Memory B cell (primary cell): ENCODE measurements around the gene PDE2A.

Experiments used
- ATAC-seq: fragments of 150-1000 bp; cut with Tn5 transposase; 2 replicates; pipeline ENCODE4 v1.10.0; 2021; ENCODE audit warnings: low read depth, mild to moderate bottlenecking, moderate library complexity
- DNase-seq, 2 donors: peaks; one replicate each; pipeline ENCODE4 v3.0.0; 2022; ENCODE audit warnings: low spot score in 2 of 2
- H3K27ac Mint-ChIP-seq: one replicate; pipeline ENCODE4 v1.8.0; 2022; ENCODE audit warnings: mild to moderate bottlenecking, moderate library complexity, mixed read lengths
- H3K27me3 Mint-ChIP-seq: one replicate; pipeline ENCODE4 v1.8.0; 2022; ENCODE audit warnings: mixed read lengths
- H3K36me3 Mint-ChIP-seq: one replicate; pipeline ENCODE4 v1.8.0; 2022; ENCODE audit warnings: mild to moderate bottlenecking, mixed read lengths
- H3K4me1 Mint-ChIP-seq: one replicate; pipeline ENCODE4 v1.8.0; 2022; ENCODE audit warnings: mixed read lengths
- H3K4me3 Mint-ChIP-seq: one replicate; pipeline ENCODE4 v1.8.0; 2022; ENCODE audit warnings: mild to moderate bottlenecking, moderate library complexity, mixed read lengths
- H3K9me3 Mint-ChIP-seq: one replicate; pipeline ENCODE4 v1.8.0; 2022; ENCODE audit warnings: mixed read lengths

PDE2A gene

DNA sequence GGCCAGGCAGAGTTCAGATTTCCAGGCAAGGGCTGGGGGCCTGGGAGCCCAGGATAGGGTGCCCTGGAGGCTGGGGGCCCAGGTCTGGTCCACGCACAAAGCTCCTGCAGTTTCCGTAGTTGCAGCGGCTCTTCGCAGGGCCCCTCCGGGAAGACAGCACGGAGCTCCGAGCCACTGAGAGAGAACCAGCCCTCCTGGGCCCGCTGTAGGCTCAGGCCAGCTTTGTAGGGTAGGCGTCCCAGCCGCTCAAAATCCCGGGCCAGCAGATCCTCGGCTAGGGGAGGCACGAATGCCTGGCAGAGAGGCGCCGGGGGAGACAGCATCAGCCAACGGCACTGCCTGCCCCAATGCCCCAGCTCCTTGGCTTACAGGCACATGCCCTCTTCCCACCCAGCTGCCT lies 23.6 kb upstream of the PDE2A start:
- DNase-seq (no peak), ATAC-seq (no peak)
- H3K27me3 Mint-ChIP-seq: no peaks in the 10 kb centered on the region
- no peaks in the 10 kb centered on the region for H3K9me3 Mint-ChIP-seq
- H3K4me1 Mint-ChIP-seq: peaks cover 4% of the 10 kb centered on the region
- peaks cover 45% of the 10 kb centered on the region for H3K36me3 Mint-ChIP-seq
- H3K4me3 Mint-ChIP-seq: no peak overlapping the region
- no peak overlapping the region for H3K27ac Mint-ChIP-seq

DNA sequence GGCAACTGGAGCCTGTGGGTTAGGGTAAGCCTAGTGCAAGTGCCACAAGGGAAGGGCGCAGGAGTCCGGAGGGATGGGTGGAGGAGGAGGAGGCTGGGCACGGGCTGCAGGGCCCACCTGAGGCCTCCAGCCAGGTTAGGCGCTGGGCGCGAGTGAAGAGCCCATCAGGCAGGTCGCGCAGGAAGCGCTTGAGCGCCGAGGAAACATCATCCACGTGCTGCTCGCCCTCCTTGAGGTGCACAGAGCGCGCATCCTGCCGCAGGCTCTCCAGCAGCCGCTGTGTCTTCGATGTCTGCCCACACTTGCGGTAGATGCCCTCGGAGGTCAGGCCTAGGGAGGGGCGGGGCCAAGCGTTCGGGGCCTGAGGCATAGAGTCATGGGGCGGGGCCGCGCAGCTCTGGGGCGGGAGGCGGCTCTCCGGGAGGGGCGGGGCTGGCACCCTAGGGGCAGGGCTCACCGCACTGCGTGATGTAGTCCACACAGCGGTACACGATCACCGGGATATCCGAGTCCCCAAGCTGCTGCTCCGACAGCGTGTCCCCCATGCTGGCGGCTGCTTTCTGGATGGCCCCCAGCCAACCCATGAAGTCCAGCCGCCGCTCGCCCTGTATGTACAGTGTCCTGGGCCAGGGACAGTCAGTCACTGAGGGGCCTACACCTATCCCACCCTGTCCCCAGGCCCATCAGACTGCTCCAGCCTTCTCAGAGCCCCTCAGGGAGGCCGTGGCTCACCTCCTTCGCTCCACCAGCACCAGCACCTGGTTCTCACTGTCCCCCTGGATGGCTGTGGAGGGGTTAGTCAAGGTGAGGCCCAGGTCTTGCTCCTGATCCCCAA lies 22.9 kb upstream of the PDE2A start:
- Mint-ChIP-seq H3K9me3 (no peaks in the 10 kb centered on the region), H3K4me1 (peaks cover 6% of the 10 kb centered on the region), H3K4me3 (no peak overlapping the region), H3K27me3 (no peaks in the 10 kb centered on the region), H3K36me3 (peaks cover 48% of the 10 kb centered on the region), H3K27ac (no peak overlapping the region)
- DNase-seq (no peak), ATAC-seq (no peak)

DNA sequence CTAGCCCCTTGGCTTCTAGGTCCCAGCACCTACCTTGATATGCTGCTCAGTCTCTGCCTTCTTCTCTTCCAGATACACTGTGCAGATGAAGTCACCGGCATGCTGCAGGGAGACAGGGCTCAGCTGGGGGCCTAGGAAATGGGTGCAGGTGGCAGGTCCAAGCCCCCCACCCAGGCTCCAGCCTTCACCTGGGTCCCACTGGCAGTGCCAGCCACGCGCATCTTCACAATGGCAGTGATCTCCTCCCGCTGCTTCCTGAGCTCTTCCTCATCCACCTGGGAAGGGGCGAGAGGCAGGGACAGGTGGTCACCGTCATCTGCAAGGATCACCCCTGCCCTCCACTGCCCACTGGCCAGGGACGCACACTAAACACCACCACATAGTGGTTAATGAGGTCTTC lies 21.1 kb upstream of the PDE2A start:
- Mint-ChIP-seq H3K9me3 (no peaks in the 10 kb centered on the region), H3K4me1 (peaks cover 6% of the 10 kb centered on the region), H3K36me3 (peaks cover 43% of the 10 kb centered on the region), H3K27me3 (no peaks in the 10 kb centered on the region), H3K4me3 (no peak overlapping the region), H3K27ac (peak overlapping the region; percentile 71)
- DNase-seq (no peak), ATAC-seq (no peak)

DNA sequence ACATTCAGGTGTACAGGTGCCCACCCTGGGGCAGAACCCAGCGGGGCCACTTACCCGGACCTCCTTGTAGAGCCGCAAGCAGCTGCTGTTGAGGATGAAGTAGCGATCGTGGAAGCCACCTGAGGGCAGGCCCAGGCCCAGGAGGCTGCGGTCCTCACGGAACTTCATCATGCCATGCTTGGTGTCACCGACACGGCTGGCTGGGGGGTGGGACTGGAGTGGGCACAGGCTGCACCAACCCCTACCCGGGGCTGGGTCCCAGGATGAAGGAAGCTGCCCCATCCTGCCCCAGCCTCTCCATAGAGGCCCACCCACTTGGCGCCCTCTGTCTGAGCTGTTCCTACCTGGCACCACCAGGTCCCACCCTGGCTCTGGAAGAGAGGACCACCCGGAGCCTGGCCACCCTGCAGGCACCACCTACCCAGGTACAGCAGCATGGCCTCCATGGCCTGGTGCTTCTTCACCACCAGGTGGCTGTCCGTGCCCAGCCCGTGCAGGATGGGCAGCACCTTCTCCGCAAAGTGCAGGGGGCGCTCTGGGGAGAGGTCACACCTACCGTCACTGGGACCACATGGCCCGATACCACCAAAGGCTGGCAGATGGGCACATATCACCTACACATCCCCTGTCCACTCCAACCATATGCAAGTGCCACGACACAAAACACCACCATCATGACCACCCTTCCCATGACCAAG lies 19.2 kb upstream of the PDE2A start:
- H3K36me3 Mint-ChIP-seq: peaks cover 32% of the 10 kb centered on the region
- no peak overlapping the region for H3K27ac Mint-ChIP-seq

DNA sequence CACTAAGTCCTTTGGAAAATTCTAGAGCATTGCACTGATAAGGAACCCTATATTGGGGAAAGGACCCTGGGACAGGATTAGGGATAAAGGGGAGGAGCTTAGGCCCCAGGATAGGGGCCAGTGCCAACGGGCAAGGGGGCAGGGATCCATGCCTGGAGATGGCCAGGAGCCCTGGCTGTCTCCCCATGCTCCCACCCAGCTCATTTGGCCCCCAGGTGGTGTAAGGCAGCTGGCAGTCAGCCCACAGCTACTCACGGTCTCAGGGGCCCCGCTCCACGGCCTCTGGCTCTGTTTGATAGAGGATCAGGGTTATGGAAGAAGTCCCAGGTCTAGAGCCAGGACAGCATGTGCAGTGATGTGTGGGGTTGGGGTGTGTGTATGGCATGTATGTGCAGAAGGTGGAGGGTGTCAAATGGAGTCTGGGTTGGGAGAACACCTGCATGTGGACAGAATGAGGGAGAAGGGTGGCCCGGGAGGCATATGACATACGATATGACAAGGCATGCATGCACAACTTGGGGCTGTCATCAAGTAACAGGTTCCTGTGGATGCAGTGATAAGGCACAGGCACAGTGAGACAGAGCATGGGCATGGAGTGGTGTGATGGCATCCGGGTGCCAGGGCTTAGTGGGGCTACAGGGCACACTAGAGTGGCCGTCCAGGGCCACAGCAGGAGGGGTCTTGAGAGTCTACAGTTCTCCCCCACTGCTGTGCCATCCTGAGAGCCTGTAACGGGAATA lies 18.4 kb upstream of the PDE2A start:
- H3K27me3 Mint-ChIP-seq: no peaks in the 10 kb centered on the region
- peaks cover 31% of the 10 kb centered on the region for H3K36me3 Mint-ChIP-seq
- no peak overlapping the region for H3K4me3 Mint-ChIP-seq
- H3K4me1 Mint-ChIP-seq: peaks cover 9% of the 10 kb centered on the region
- ATAC-seq (no peak), DNase-seq (no peak)
- no peaks in the 10 kb centered on the region for H3K9me3 Mint-ChIP-seq
- peak overlapping the region; percentile 62 for H3K27ac Mint-ChIP-seq

More for the DNA sequence above, 19.2 kb upstream of the PDE2A start:
- DNase-seq (no peak), ATAC-seq (no peak)
- H3K27me3 Mint-ChIP-seq: no peaks in the 10 kb centered on the region
- H3K4me3 Mint-ChIP-seq: no peak overlapping the region
- H3K9me3 Mint-ChIP-seq: no peaks in the 10 kb centered on the region
- peaks cover 9% of the 10 kb centered on the region for H3K4me1 Mint-ChIP-seq

DNA sequence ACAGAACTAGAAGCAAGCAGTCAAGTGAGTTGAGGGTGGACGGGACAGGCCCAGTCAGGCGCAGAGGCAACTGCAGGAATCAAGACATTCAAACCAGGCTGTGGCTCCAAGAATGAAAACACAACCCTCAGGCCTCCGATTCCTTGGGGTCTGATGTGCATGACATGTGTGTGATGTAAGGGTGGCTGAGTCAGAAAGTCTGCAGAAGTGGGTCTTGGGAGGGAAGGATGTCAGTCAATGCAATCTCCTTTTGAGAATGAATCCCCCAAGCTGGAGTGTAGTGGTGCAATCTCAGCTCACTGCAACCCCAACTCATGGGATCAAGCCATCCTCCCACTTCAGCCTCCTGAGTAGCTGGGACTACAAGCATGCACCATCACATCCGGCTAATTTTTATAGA lies 15.9 kb upstream of the PDE2A start:
- H3K36me3 Mint-ChIP-seq: peaks cover 33% of the 10 kb centered on the region
- H3K27me3 Mint-ChIP-seq: no peaks in the 10 kb centered on the region
- H3K9me3 Mint-ChIP-seq: no peaks in the 10 kb centered on the region
- ATAC-seq (no peak), DNase-seq (no peak)
- H3K4me3 Mint-ChIP-seq: no peak overlapping the region
- H3K27ac Mint-ChIP-seq: peak overlapping the region; percentile 38
- peaks cover 14% of the 10 kb centered on the region for H3K4me1 Mint-ChIP-seq

DNA sequence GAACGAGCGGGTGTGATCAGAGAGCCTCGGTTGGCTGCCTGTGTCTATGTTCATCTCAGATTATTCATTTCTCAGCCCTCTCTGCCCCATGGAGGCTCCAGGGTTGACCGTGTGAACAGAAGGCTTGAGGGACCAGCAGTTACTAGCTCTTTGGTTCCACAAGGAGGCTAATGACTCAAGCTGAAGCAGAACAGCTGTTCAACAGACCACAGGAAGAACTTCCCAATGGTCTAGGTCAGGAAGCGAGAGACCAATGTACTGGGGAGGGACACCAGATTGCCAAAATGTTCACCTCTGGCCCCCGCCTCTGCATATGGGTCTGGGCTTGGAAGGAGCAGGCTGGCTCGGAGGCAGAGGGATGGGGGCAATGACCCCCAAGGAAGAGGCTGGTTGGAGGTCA lies 14.7 kb upstream of the PDE2A start:
- DNase-seq: no peak
- ATAC-seq: no peak
- Mint-ChIP-seq H3K27ac (peak overlapping the region; percentile 48), H3K36me3 (peaks cover 24% of the 10 kb centered on the region), H3K4me1 (peaks cover 10% of the 10 kb centered on the region), H3K4me3 (no peak overlapping the region), H3K9me3 (no peaks in the 10 kb centered on the region), H3K27me3 (no peaks in the 10 kb centered on the region)

DNA sequence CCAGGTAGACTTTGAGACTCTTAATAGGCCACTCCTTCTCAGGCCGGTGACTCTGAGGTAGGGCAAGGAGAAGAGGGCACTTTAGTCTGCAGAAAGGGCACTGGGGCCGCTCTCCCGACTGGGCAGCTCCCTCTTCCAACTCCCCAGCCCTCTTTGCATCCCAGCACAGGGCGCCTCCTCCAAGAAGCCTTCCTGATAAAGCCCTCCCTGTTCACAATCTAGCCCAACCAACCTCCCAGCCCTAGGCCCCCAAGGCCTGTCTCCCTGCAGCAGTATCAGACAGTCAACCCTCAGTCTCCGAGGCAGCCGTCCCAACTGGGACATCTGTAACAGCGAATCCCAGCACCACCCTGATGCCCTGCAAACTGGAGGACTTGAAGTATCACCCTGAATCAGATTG lies 14.3 kb upstream of the PDE2A start:
- DNase-seq (no peak), ATAC-seq (no peak)
- Mint-ChIP-seq H3K27me3 (no peaks in the 10 kb centered on the region), H3K4me3 (no peak overlapping the region), H3K9me3 (no peaks in the 10 kb centered on the region), H3K27ac (peak overlapping the region; percentile 48), H3K36me3 (peaks cover 24% of the 10 kb centered on the region), H3K4me1 (peaks cover 14% of the 10 kb centered on the region)

DNA sequence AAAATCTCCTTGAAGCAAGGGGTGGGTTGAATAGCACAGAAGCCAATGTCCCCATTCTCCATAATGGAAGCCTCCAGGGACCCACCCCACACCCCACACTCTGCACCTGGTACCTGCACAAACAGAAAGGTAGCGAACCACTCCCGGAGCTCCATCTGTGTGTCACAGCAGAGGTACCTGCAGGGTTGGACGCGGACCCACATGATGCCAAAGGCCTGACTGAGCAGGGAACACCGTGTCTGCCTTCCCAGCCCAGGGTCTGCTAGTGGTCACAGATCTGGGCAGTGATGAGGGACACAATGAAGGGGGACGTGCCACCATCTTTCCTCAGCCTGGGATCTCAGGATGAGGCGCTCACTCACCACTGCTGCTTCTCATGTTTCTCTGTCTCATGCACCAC lies 13.1 kb upstream of the PDE2A start:
- peaks cover 20% of the 10 kb centered on the region for H3K36me3 Mint-ChIP-seq
- H3K9me3 Mint-ChIP-seq: no peaks in the 10 kb centered on the region
- no peaks in the 10 kb centered on the region for H3K27me3 Mint-ChIP-seq
- peak overlapping the region; percentile 70 for H3K27ac Mint-ChIP-seq
- peaks cover 11% of the 10 kb centered on the region for H3K4me1 Mint-ChIP-seq
- DNase-seq (no peak), ATAC-seq (no peak)
- H3K4me3 Mint-ChIP-seq: no peak overlapping the region

DNA sequence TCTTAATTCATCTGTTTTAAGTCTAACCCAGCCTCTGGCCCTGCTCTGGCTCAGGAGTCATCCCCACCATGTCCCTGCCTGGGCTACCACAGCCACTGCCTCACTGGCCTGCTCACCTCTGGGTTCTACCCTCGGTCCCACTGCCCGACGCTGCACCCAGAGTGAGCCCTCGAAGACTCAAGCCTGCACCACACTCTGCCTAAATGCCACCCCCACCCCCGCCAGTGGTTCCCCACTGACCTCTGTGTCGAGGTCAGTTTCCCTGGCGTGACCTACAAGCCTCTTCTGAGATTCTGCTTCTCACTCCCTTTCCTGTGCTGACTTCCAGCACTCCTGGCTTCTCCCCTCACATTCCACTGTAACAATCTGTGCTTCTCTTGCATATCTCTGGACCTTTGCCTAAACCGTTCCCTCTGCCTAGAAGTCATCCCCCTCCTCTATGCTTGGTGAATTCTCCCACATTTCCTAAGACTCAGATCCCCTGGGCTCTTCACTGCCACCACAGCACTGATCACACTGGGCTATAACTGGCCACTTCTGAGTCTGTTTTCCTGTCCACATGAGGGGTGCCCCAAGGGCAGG lies 12.5 kb upstream of the PDE2A start:
- DNase-seq (no peak), ATAC-seq (no peak)
- Mint-ChIP-seq H3K36me3 (peaks cover 20% of the 10 kb centered on the region), H3K4me3 (no peak overlapping the region), H3K4me1 (peaks cover 11% of the 10 kb centered on the region), H3K27ac (peak overlapping the region; percentile 70), H3K9me3 (no peaks in the 10 kb centered on the region), H3K27me3 (no peaks in the 10 kb centered on the region)

DNA sequence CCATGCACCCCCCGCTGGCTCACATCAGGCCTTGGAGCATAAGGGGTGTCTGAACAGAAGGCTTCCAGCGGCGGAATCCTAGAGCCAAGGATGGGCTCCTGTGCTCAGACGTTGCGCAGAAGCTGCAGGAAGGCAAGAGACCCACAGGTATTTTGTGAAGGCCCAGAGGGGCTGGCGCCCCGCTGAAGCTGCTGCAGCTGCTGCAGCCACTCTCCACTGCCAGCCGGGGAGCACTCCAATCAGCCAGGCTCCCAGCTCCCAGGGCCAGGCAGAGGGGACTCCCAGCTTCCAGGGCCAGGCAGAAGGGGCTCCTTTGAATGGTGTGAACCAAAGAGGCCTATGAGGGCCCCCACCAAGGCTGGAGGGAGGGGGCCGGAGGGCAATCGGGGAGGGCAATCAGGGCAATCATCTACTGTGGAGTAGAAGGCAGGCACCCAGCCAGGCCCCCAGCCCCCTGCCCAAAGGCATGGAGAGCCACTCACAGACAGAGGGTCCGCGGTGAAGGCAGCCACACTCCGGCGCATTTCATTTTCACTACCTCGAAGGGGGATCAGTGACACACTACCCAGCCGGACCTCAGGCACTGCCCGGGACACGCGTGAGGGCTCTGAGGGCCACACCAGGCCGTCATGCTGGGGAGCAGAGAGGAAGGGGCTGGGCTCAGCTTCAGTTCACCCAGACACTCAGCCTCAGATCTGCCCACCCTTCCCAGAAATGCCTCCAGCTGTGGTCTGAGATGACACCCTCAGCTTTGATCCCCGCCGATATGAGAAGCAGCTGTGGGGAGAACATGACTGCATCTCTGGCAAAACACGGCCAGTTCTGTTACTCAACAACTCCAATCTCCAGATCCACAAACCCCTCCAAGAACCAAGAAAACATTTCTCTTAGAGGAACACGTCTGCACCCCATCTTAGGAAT lies 11.6 kb upstream of the PDE2A start:
- H3K9me3 Mint-ChIP-seq: no peaks in the 10 kb centered on the region
- H3K27ac Mint-ChIP-seq: peak overlapping the region; percentile 70
- peaks cover 17% of the 10 kb centered on the region for H3K36me3 Mint-ChIP-seq
- ATAC-seq (no peak), DNase-seq (no peak)
- no peak overlapping the region for H3K4me3 Mint-ChIP-seq
- peaks cover 17% of the 10 kb centered on the region for H3K4me1 Mint-ChIP-seq
- no peaks in the 10 kb centered on the region for H3K27me3 Mint-ChIP-seq

DNA sequence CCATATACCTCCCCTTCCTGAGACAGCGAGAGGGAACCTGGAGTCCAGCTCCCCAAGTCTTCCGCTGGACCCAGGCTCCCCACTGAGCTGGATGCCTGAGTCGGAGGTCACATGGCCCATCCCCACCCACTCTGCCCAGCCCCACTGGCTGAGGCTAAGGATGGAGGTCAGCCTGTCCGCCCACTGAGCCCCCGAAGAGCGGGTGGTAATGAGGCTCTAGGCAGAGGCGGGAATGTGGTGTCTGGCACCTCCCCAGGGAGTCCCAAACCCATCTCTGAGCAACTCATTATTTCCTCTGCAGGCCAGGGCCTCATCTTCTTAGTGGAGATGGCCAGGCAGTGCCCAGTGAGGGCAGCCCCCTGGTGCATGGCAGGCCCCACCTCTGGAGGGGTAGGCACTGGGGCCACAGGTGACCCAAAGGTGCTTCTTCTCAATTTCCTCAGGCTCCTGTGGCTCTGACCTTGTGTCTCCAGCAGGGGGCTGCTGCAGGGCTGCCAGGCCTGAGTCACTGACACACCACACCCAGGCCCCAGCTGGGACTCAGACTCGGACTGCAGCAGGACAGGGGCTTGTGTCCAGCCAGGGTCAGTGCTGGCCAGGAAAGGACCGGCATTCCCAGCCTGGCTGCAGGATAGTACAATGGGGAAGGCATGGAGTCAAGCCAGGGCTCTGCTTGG lies 10.2 kb upstream of the PDE2A start:
- H3K27me3 Mint-ChIP-seq: no peaks in the 10 kb centered on the region
- no peaks in the 10 kb centered on the region for H3K9me3 Mint-ChIP-seq
- H3K36me3 Mint-ChIP-seq: peaks cover 13% of the 10 kb centered on the region
- DNase-seq (peak; percentile 44 to 48), ATAC-seq (peak; percentile 74)
- peaks cover 15% of the 10 kb centered on the region for H3K4me1 Mint-ChIP-seq
- no peak overlapping the region for H3K4me3 Mint-ChIP-seq
- H3K27ac Mint-ChIP-seq: no peak overlapping the region

DNA sequence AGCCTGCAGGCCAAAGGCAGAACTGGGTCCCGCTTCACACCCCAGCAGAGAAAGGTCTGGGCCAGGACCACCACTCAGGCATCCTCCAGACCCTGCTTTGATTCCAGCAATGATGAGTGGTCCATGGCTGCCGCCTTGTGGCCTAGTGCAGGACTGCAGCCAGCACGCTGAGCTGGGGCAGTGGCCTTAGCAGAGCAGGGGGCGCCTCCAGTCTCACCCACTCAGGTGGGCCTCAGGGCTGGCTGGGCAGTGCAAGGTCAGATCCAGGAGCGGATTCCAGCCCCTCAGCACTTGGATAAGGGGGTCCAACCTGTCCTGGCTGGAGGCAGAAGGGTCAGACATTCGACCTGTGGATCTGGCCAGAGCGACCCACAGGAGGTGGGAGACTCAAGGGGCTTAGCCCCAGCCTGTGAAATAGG lies 9.6 kb upstream of the PDE2A start:
- H3K27me3 Mint-ChIP-seq: no peaks in the 10 kb centered on the region
- DNase-seq (peak; percentile 69 to 91), ATAC-seq (peak; percentile 64)
- H3K27ac Mint-ChIP-seq: no peak overlapping the region
- H3K9me3 Mint-ChIP-seq: no peaks in the 10 kb centered on the region
- H3K4me3 Mint-ChIP-seq: no peak overlapping the region
- peaks cover 15% of the 10 kb centered on the region for H3K4me1 Mint-ChIP-seq
- H3K36me3 Mint-ChIP-seq: peaks cover 13% of the 10 kb centered on the region
